GM12892 (cell line): ENCODE data around the gene ARHGAP10.

Experiments
- POLR2A ChIP-seq: IDR thresholded peaks from 2 replicates; pipeline ENCODE4 v1.6.1; 2011; ENCODE audit warnings: low read depth, low read length, control low read depth
- POLR2AphosphoS5 ChIP-seq: IDR thresholded peaks from 2 replicates; pipeline ENCODE4 v1.6.1; 2011; ENCODE audit warnings: low read depth, low read length, control low read depth
- TAF1 ChIP-seq: IDR thresholded peaks from 2 replicates; pipeline ENCODE4 v1.6.1; 2011; ENCODE audit warnings: low read depth, mild to moderate bottlenecking, control low read depth, low read length, borderline replicate concordance

DNA sequence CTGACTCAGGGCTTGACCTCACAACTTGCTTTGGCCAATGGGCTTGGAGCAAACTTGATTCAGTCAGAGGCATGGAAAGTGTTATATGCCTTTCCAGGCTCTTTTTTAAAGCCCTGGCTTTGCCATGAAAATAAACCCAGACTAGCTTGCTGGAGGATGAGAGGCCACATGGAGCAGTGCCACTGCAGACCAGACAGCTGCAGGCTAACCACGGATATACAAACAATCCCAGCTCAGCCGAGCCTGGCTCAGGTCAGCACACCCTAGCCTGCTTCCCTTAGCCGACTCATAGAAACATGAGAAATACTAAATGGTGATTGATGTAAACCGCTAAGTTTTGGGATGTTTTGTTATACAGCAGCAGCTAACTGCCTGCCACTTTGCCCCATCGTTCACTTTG, 345.1 kb downstream of the ARHGAP10 start:
- TF ChIP-seq POLR2A, result no peak
- TF ChIP-seq TAF1, result no peak
- no peak for TF ChIP-seq POLR2AphosphoS5
